ENCODE measurements around the gene MYO3B.
A peak's percentile ranks its signal among the peaks of the same experiment; 100 is the strongest.
"Not testable (repeated sequence)": the region's sequence is repeated elsewhere in the genome, so short reads cannot be mapped to it uniquely, and the experiment has no call there.

The MYO3B gene

GRCh38 chr2:170254293-170254732 lies 76.4 kb downstream of the MYO3B start:
- no peak overlapping the region for H3K4me3 ChIP-seq (ENCODE audit: low read length)
- peaks cover 10% of the 10 kb centered on the region for H3K4me1 ChIP-seq (ENCODE audit: control insufficient read depth, insufficient read depth, low read length)
- no peaks in the 10 kb centered on the region for H3K36me3 ChIP-seq (ENCODE audit: control insufficient read depth, insufficient read depth, low read length, severe bottlenecking)
- H3K27me3 ChIP-seq (replicated peaks; ENCODE audit: control insufficient read depth, insufficient read depth, low read length) = peaks cover 4% of the 10 kb centered on the region
- H3K9me3 ChIP-seq (ENCODE audit: control insufficient read depth, low read length) = no peaks in the 10 kb centered on the region
- no peak for DNase-seq (ENCODE audit: low read depth)
- no peak overlapping the region for H3K9ac ChIP-seq (ENCODE audit: low read length)

GRCh38 chr2:170255137-170255536 lies 77.2 kb downstream of the MYO3B start:
- DNase-seq (ENCODE audit: low read depth) = no peak
- Histone ChIP-seq H3K9me3 (ENCODE audit: control insufficient read depth, low read length) (no peaks in the 10 kb centered on the region), H3K36me3 (ENCODE audit: control insufficient read depth, insufficient read depth, low read length, severe bottlenecking) (no peaks in the 10 kb centered on the region), H3K9ac (ENCODE audit: low read length) (no peak overlapping the region), H3K4me3 (ENCODE audit: low read length) (no peak overlapping the region), H3K4me1 (ENCODE audit: control insufficient read depth, insufficient read depth, low read length) (peaks cover 10% of the 10 kb centered on the region), H3K27me3 (replicated peaks; ENCODE audit: control insufficient read depth, insufficient read depth, low read length) (peaks cover 4% of the 10 kb centered on the region)

GRCh38 chr2:170255971-170256370 lies 78.0 kb downstream of the MYO3B start:
- no peak overlapping the region for H3K4me3 ChIP-seq (ENCODE audit: low read length)
- peak; percentile 50 for DNase-seq (ENCODE audit: low read depth)
- H3K4me1 ChIP-seq (ENCODE audit: control insufficient read depth, insufficient read depth, low read length) = peaks cover 10% of the 10 kb centered on the region
- H3K36me3 ChIP-seq (ENCODE audit: control insufficient read depth, insufficient read depth, low read length, severe bottlenecking) = no peaks in the 10 kb centered on the region
- H3K9me3 ChIP-seq (ENCODE audit: control insufficient read depth, low read length) = no peaks in the 10 kb centered on the region
- H3K9ac ChIP-seq (ENCODE audit: low read length) = no peak overlapping the region
- peaks cover 4% of the 10 kb centered on the region for H3K27me3 ChIP-seq (replicated peaks; ENCODE audit: control insufficient read depth, insufficient read depth, low read length)

GRCh38 chr2:170258382-170258781 lies 80.4 kb downstream of the MYO3B start:
- H3K4me3 ChIP-seq (ENCODE audit: low read length) = no peak overlapping the region
- H3K4me1 ChIP-seq (ENCODE audit: control insufficient read depth, insufficient read depth, low read length) = peaks cover 10% of the 10 kb centered on the region
- no peaks in the 10 kb centered on the region for H3K36me3 ChIP-seq (ENCODE audit: control insufficient read depth, insufficient read depth, low read length, severe bottlenecking)
- H3K9ac ChIP-seq (ENCODE audit: low read length) = no peak overlapping the region
- no peak for DNase-seq (ENCODE audit: low read depth)
- peaks cover 4% of the 10 kb centered on the region for H3K27me3 ChIP-seq (replicated peaks; ENCODE audit: control insufficient read depth, insufficient read depth, low read length)
- peaks cover 10% of the 10 kb centered on the region for H3K9me3 ChIP-seq (ENCODE audit: control insufficient read depth, low read length)

GRCh38 chr2:170260188-170260587 lies 82.2 kb downstream of the MYO3B start:
- H3K4me1 ChIP-seq (ENCODE audit: control insufficient read depth, insufficient read depth, low read length) = peaks cover 10% of the 10 kb centered on the region
- peaks cover 10% of the 10 kb centered on the region for H3K9me3 ChIP-seq (ENCODE audit: control insufficient read depth, low read length)
- no peak overlapping the region for H3K4me3 ChIP-seq (ENCODE audit: low read length)
- no peaks in the 10 kb centered on the region for H3K36me3 ChIP-seq (ENCODE audit: control insufficient read depth, insufficient read depth, low read length, severe bottlenecking)
- H3K9ac ChIP-seq (ENCODE audit: low read length) = no peak overlapping the region
- DNase-seq (ENCODE audit: low read depth) = no peak
- H3K27me3 ChIP-seq (replicated peaks; ENCODE audit: control insufficient read depth, insufficient read depth, low read length) = no peaks in the 10 kb centered on the region

- H3K9me3 ChIP-seq (ENCODE audit: control insufficient read depth, low read length) = peaks cover 10% of the 10 kb centered on the region
- H3K36me3 ChIP-seq (ENCODE audit: control insufficient read depth, insufficient read depth, low read length, severe bottlenecking) = no peaks in the 10 kb centered on the region
- H3K9ac ChIP-seq (ENCODE audit: low read length) = no peak overlapping the region
- no peak overlapping the region for H3K4me3 ChIP-seq (ENCODE audit: low read length)
- H3K27me3 ChIP-seq (replicated peaks; ENCODE audit: control insufficient read depth, insufficient read depth, low read length) = no peaks in the 10 kb centered on the region
- no peak for DNase-seq (ENCODE audit: low read depth)
- H3K4me1 ChIP-seq (ENCODE audit: control insufficient read depth, insufficient read depth, low read length) = no peaks in the 10 kb centered on the region
Measured at GRCh38 chr2:170261566-170261965, 83.6 kb downstream of the MYO3B start.

- Histone ChIP-seq H3K4me1 (ENCODE audit: control insufficient read depth, insufficient read depth, low read length) (no peaks in the 10 kb centered on the region), H3K36me3 (ENCODE audit: control insufficient read depth, insufficient read depth, low read length, severe bottlenecking) (no peaks in the 10 kb centered on the region), H3K4me3 (ENCODE audit: low read length) (no peak overlapping the region), H3K9ac (ENCODE audit: low read length) (no peak overlapping the region), H3K27me3 (replicated peaks; ENCODE audit: control insufficient read depth, insufficient read depth, low read length) (no peaks in the 10 kb centered on the region), H3K9me3 (ENCODE audit: control insufficient read depth, low read length) (peaks cover 10% of the 10 kb centered on the region)
- no peak for DNase-seq (ENCODE audit: low read depth)
Measured at GRCh38 chr2:170262343-170262742, 84.4 kb downstream of the MYO3B start.

- DNase-seq (ENCODE audit: low read depth) = no peak
- Histone ChIP-seq H3K9ac (ENCODE audit: low read length) (no peak overlapping the region), H3K4me1 (ENCODE audit: control insufficient read depth, insufficient read depth, low read length) (no peaks in the 10 kb centered on the region), H3K9me3 (ENCODE audit: control insufficient read depth, low read length) (peaks cover 10% of the 10 kb centered on the region), H3K27me3 (replicated peaks; ENCODE audit: control insufficient read depth, insufficient read depth, low read length) (no peaks in the 10 kb centered on the region), H3K36me3 (ENCODE audit: control insufficient read depth, insufficient read depth, low read length, severe bottlenecking) (no peaks in the 10 kb centered on the region), H3K4me3 (ENCODE audit: low read length) (no peak overlapping the region)
Measured at GRCh38 chr2:170262806-170263205, 84.9 kb downstream of the MYO3B start.

GRCh38 chr2:170263728-170264521 lies 86.0 kb downstream of the MYO3B start:
- DNase-seq (ENCODE audit: low read depth); H3K9me3 ChIP-seq (ENCODE audit: control insufficient read depth, low read length); H3K9ac ChIP-seq (ENCODE audit: low read length); H3K27me3 ChIP-seq (replicated peaks; ENCODE audit: control insufficient read depth, insufficient read depth, low read length); H3K4me3 ChIP-seq (ENCODE audit: low read length); H3K4me1 ChIP-seq (ENCODE audit: control insufficient read depth, insufficient read depth, low read length); H3K36me3 ChIP-seq (ENCODE audit: control insufficient read depth, insufficient read depth, low read length, severe bottlenecking): not testable (repeated sequence)

- DNase-seq (ENCODE audit: low read depth) = no peak
- Histone ChIP-seq H3K36me3 (ENCODE audit: control insufficient read depth, insufficient read depth, low read length, severe bottlenecking) (no peaks in the 10 kb centered on the region), H3K27me3 (replicated peaks; ENCODE audit: control insufficient read depth, insufficient read depth, low read length) (no peaks in the 10 kb centered on the region), H3K4me1 (ENCODE audit: control insufficient read depth, insufficient read depth, low read length) (no peaks in the 10 kb centered on the region), H3K9me3 (ENCODE audit: control insufficient read depth, low read length) (peaks cover 10% of the 10 kb centered on the region), H3K9ac (ENCODE audit: low read length) (no peak overlapping the region), H3K4me3 (ENCODE audit: low read length) (no peak overlapping the region)
Measured at GRCh38 chr2:170264522-170264860, 86.5 kb downstream of the MYO3B start.

GRCh38 chr2:170264865-170265264 lies 86.9 kb downstream of the MYO3B start:
- no peaks in the 10 kb centered on the region for H3K27me3 ChIP-seq (replicated peaks; ENCODE audit: control insufficient read depth, insufficient read depth, low read length)
- peaks cover 10% of the 10 kb centered on the region for H3K9me3 ChIP-seq (ENCODE audit: control insufficient read depth, low read length)
- no peaks in the 10 kb centered on the region for H3K36me3 ChIP-seq (ENCODE audit: control insufficient read depth, insufficient read depth, low read length, severe bottlenecking)
- no peak overlapping the region for H3K4me3 ChIP-seq (ENCODE audit: low read length)
- H3K9ac ChIP-seq (ENCODE audit: low read length) = no peak overlapping the region
- no peak for DNase-seq (ENCODE audit: low read depth)
- H3K4me1 ChIP-seq (ENCODE audit: control insufficient read depth, insufficient read depth, low read length) = no peaks in the 10 kb centered on the region

GRCh38 chr2:170265321-170265720 lies 87.4 kb downstream of the MYO3B start:
- peaks cover 10% of the 10 kb centered on the region for H3K9me3 ChIP-seq (ENCODE audit: control insufficient read depth, low read length)
- no peak overlapping the region for H3K9ac ChIP-seq (ENCODE audit: low read length)
- no peaks in the 10 kb centered on the region for H3K36me3 ChIP-seq (ENCODE audit: control insufficient read depth, insufficient read depth, low read length, severe bottlenecking)
- no peak for DNase-seq (ENCODE audit: low read depth)
- no peaks in the 10 kb centered on the region for H3K4me1 ChIP-seq (ENCODE audit: control insufficient read depth, insufficient read depth, low read length)
- no peaks in the 10 kb centered on the region for H3K27me3 ChIP-seq (replicated peaks; ENCODE audit: control insufficient read depth, insufficient read depth, low read length)
- no peak overlapping the region for H3K4me3 ChIP-seq (ENCODE audit: low read length)

All from adipocyte (in vitro differentiated cells).